Choroid plexus epithelial cell (primary cell): ENCODE results near the gene HTR1D.

Experiments
- DNase-seq: peaks from one replicate; pipeline ENCODE4 v3.0.0-alpha.2; 2010; ENCODE audit warnings: low read depth
- H3K4me3 ChIP-seq: 2 replicates; pipeline ENCODE4 v1.5.1; 2011; ENCODE audit warnings: low read depth, mild to moderate bottlenecking, control low read depth, low read length, moderate library complexity
- CTCF ChIP-seq: conservative IDR thresholded peaks from 2 replicates; pipeline ENCODE4 v1.5.1; 2011; ENCODE audit warnings: low read depth, mild to moderate bottlenecking, control low read depth, inconsistent platforms, low read length, moderate library complexity

HTR1D gene

DNA sequence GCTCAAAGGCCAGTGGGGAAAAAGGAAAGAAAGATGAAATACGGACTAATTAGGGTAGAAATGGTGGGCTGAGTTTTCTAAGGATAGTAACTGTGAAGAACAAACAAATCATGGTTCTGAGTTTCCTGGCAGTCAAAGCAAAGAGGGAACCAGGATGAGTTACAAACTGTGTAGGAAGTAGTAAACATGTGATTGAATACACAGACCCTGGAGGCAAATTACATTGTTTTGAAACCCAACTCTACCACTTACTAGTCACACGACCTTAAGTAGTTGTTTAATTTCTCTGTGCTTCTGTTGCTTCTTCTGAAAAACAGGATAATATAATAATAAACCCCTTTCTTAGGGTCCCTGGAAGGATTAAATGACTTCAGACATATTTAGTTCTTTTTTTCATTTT lies 37.4 kb downstream of the HTR1D start:
- TF ChIP-seq CTCF, result no peak
- no peak for DNase-seq
- H3K4me3 ChIP-seq, result no peak overlapping the region

- peak; percentile 68 for DNase-seq
- peak; percentile 63 for TF ChIP-seq CTCF
- no peak overlapping the region for H3K4me3 ChIP-seq
Observed at GRCh38 chr1:23178950-23179349, 38.4 kb downstream of the HTR1D start.

DNA sequence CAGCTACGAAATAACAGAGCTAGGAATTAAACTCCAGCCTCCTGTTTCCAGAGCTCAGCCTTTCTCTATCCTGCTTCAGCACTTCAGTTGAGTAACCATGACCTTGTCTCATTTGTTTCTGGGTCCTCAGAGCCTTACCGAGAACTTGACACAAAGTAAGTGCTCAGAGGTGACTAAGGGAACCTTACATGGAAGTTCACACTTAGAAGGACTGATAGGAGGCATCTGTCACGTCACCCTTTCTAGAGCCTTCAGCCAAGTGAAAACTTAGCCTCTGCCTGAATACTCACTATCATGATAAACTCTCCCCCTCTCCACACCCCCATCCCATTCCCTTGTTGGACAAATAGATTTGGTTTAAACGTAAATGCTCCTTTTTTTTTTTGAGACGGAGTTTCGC lies 38.9 kb downstream of the HTR1D start:
- TF ChIP-seq CTCF, result no peak
- H3K4me3 ChIP-seq, result no peak overlapping the region
- DNase-seq, result no peak

- peak; percentile 76 for DNase-seq
- peak overlapping the region; percentile 63 for H3K4me3 ChIP-seq
- TF ChIP-seq CTCF, result no peak
Observed at GRCh38 chr1:23177438-23178380, 39.6 kb downstream of the HTR1D start.

- no peak for TF ChIP-seq CTCF
- peak overlapping the region; percentile 63 for H3K4me3 ChIP-seq
- no peak for DNase-seq
Observed at GRCh38 chr1:23177031-23177430, 40.3 kb downstream of the HTR1D start.

GRCh38 chr1:23174426-23175110 lies 42.7 kb downstream of the HTR1D start:
- no peak for DNase-seq
- TF ChIP-seq CTCF, result no peak
- H3K4me3 ChIP-seq, result no peak overlapping the region
